HG03280 (cell line): ENCODE results near the gene CLCNKB.
"Not testable (repeated sequence)": the region's sequence is repeated elsewhere in the genome, so short reads cannot be mapped to it uniquely, and the experiment has no call there.

Experiments used
- ATAC-seq: cut with Tn5 transposase; IDR thresholded peaks from one replicate; pipeline ENCODE4 v1.9.1; 2021; ENCODE audit warnings: mild to moderate bottlenecking, moderate library complexity; ENCODE audit not compliant: unreplicated experiment

Gene CLCNKB

DNA sequence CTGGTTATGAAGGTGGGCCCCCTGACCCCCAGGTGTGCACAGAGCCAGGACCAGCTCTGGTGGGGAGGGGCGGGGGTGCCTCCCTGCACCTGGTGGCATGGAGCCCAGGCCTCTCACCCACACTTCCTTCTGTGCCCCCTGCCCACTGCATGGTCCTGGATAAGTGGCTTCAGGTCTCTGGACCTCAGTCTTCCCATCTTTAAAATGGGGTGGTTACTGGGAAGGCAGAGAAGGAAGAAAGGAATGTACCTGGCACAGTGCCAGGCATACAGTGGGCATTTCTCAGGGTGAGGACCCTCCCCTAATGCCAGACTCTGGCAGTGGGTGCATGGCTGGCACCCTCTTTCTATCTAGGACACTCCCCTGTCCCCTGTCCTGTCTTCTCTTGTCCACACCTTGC is 14.3 kb upstream of the CLCNKB start:
- ATAC-seq: no peak

GRCh38 chr1:16031551-16031950 is 12.0 kb upstream of the CLCNKB start:
- ATAC-seq: no peak

GRCh38 chr1:16032388-16033102 is 11.0 kb upstream of the CLCNKB start:
- no peak for ATAC-seq

DNA sequence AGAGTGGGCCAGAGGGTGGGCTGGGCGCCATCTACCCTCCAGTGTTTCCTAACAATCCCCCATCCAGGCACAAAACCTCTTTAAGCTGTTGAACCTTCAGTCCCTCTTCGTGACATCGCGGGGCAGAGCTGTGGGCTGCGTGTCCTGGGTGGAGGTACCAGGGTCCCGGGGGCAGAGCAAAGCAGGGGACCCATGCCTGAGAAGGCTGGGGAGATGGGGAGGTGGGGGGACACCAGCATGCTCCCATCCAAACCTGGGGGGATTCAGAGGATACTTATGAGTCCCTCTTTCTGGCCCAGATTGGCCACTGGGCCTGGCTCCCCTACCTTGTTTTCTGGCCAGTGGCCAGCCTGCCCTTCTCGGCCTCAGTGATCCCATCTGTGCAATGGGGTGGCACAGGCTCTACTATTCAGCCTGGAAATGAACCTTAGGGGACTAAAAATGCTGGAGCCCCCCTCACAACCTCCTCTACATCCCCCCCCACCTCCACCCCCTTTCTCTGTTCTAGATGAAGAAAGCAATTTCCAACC is 10.4 kb upstream of the CLCNKB start:
- ATAC-seq: not testable (repeated sequence)

- ATAC-seq: not testable (repeated sequence)
Observed at GRCh38 chr1:16036461-16036860, 7.1 kb upstream of the CLCNKB start.

- ATAC-seq: no peak
Observed at GRCh38 chr1:16038620-16038912, 5.0 kb upstream of the CLCNKB start.

DNA sequence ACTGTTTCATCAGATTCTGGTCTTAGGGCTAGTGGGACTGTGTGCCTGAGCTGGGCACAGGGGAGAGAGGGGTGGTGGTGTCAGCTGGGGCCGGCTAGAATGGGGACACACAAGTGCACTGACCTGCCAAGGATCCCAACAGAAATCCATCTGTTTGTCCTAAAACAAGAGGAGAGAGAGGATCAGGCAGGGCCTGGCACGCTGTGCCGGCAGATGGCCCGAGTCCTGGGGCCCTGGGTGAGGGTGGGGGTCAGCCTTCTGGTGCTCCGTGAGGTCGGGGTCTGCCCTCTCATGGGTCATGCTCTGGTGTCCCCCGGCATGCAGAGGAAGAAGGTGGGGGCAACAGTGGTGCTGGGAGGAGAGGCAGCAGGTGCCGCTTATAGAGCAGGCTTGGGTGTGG is 3.7 kb upstream of the CLCNKB start:
- ATAC-seq: not testable (repeated sequence)

GRCh38 chr1:16041200-16041599 is 2.4 kb upstream of the CLCNKB start:
- no peak for ATAC-seq

GRCh38 chr1:16042096-16042495 is 1.5 kb upstream of the CLCNKB start:
- ATAC-seq: no peak

DNA sequence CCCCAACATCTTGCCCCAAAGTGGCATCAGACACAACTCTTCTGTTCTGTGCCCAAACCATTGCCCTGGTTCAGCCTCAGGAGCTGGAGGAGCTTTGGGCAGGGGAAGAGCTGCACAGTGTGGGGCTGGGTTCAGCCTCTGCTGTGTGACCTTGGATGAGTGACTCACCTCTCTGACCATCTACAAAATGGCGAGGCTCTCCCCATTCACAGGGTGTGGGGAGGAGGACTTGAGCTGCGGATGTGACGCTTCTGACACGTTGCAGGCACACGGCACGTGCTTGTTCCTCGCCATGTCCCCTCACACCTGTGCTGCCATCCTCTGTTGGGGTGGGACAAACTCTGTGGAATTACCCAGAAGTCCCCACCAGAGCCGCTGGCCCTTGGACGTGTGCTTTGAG is 928 bp upstream of the CLCNKB start:
- not testable (repeated sequence) for ATAC-seq

- ATAC-seq: no peak
Observed at GRCh38 chr1:16043950-16044349, 368 bp downstream of the CLCNKB start.

DNA sequence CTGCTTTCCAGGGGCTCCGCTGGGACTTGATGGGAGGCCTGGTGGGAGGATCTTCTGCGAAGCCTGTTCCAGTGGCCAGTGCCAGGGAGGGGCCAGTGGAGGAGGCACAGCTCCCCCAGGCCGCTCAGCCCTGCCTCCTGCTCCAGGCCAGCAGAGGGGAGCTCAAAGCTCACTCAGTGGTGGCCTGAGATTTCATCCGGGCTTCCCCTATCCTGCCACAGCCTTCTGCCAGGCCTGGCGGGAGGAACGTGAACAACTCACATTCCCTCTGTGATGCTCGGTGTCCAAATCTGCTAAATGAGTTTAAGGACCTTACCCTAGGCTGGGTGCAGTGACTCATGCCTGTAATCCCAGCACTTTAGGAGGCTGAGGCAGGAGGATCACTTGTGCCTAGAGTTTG is 3.3 kb downstream of the CLCNKB start:
- ATAC-seq: no peak

- ATAC-seq: no peak
Observed at GRCh38 chr1:16047791-16048475, 4.4 kb downstream of the CLCNKB start.

DNA sequence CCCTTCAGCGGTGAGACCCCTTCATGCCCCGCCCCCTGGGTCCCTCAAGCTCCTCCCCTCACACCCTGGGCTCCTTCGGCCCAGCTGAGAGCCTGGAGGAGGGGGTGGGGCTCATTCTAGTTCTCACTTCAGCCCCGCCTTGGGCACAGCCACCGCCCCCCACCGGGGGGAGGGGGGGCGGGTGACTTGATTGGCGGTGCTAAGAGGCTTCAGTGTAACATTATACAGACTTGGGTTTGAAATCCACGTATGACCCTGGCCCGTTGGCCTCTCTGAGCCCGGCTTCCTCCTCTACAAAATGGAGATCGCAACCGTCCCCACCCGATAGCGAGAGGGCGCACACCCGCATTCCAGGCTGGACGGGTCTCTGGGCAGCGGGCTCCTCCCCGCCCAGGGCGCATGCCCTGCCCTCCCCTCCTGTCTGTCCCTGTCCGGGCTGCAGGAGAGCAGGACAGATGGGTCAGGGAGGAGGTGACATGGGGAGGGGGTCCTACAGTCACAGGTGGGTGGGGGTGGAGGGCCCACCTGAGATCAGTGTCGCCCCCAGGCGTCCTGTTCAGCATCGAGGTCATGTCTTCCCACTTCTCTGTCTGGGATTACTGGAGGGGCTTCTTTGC is 5.1 kb downstream of the CLCNKB start:
- ATAC-seq: no peak

GRCh38 chr1:16050328-16050727 is 6.7 kb downstream of the CLCNKB start:
- no peak for ATAC-seq

DNA sequence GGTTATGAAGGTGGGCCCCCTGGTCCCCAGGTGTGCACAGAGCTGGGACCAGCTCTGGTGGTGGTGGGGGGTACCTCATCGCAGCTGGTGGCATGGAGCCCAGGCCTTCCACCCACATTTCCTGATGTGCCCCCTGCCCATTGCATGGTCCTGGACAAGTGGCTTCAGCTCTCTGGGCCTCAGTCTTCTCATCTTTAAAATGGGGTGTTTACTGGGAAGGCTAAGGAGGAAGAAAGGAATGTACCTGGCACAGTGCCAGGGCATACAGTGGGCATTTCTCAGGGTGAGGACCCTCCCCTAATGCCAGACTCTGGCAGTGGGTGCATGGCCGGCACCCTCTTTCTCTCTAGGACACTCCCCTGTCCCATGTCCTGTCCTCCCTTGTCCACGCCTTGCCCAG is 7.5 kb downstream of the CLCNKB start:
- no peak for ATAC-seq

GRCh38 chr1:16051949-16052348 is 8.4 kb downstream of the CLCNKB start:
- ATAC-seq: not testable (repeated sequence)

- no peak for ATAC-seq
Observed at GRCh38 chr1:16053781-16054502, 10.4 kb downstream of the CLCNKB start.

DNA sequence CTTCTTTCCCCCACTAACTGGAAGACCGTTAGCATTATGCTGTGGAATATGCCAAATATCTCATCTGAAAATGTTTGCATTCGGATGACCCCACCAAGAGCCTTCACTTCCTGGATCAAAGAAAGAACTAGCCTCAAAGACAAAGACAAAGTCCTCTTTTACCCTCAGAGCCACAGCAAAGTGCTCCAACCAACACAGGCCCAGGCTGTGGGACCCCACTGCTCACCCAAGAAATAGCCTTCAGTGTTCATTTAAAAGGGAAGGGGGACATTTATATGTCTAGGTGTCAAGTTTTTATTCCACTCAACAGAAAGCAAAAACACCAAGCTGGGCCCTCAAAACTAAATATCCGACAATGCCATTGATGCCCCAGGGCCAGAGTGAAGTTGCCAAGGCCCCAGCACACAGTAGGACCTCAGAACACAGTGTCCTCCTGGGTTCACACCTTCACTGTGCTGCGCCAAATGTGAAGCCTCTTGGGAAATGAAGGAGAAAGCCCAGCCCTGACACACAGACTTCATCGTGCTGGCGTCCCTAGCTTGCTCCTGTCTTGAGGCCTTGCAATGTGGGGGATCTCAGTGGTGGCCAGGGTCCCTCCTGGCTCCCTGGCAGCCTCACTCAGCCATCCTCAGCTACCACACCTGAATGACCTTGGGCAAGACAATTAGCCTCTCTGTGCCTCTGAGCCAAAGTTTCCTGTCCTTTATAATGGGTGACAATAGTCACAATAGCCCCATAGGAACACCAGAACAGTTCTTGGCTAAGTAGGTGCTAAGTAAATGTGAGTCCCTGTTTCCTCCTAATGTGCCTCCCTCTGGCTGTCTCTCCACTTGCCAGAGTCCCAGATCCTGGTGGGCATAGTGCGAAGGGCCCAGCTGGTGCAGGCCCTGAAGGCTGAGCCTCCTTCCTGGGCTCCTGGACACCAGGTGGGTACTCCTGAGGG is 11.3 kb downstream of the CLCNKB start:
- no peak for ATAC-seq
